ENCODE data around the gene LAMA2.

LAMA2 gene

DNA sequence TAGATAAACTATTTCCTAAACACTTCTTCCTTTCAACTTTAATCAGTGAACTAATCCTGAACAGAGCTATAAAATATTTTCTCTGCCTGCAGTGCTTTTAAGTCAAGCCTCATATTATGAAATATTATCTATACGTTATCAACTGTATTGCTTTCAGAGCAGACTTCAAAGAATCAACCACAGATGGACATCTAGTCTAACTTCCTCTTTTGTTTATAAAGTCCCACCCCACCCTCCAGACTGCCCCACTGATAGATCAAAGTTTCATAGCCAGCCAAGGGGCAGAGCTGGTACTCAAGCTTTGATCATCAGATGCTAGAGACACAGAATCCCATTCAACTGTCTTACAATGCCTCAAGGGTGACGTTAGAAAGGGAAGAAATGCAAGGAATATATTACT, 308.3 kb downstream of the LAMA2 start:
- no peaks in the 10 kb centered on the region for H3K36me3 ChIP-seq (replicated peaks; ENCODE audit: low read depth, low read length)
- no peaks in the 10 kb centered on the region for H3K4me1 ChIP-seq (ENCODE audit: low read length)
- no peaks in the 10 kb centered on the region for H4K20me1 ChIP-seq (ENCODE audit: insufficient read depth, low read length)
- no peak overlapping the region for H3K4me2 ChIP-seq (ENCODE audit: low read length)
- H3K27ac ChIP-seq (ENCODE audit: low read length): no peak overlapping the region
- H3K79me2 ChIP-seq (ENCODE audit: low read length): no peaks in the 10 kb centered on the region
- H3K9ac ChIP-seq (ENCODE audit: low read length): no peak overlapping the region
- H3K27me3 ChIP-seq (ENCODE audit: low read depth, low read length): no peaks in the 10 kb centered on the region
- no peak overlapping the region for H3K4me3 ChIP-seq (ENCODE audit: low read length)
- H2AFZ ChIP-seq (ENCODE audit: low read depth, low read length): no peak overlapping the region
- no peaks in the 10 kb centered on the region for H3K9me3 ChIP-seq (ENCODE audit: insufficient read depth, low read length)
- TF ChIP-seq, protein P1, sequence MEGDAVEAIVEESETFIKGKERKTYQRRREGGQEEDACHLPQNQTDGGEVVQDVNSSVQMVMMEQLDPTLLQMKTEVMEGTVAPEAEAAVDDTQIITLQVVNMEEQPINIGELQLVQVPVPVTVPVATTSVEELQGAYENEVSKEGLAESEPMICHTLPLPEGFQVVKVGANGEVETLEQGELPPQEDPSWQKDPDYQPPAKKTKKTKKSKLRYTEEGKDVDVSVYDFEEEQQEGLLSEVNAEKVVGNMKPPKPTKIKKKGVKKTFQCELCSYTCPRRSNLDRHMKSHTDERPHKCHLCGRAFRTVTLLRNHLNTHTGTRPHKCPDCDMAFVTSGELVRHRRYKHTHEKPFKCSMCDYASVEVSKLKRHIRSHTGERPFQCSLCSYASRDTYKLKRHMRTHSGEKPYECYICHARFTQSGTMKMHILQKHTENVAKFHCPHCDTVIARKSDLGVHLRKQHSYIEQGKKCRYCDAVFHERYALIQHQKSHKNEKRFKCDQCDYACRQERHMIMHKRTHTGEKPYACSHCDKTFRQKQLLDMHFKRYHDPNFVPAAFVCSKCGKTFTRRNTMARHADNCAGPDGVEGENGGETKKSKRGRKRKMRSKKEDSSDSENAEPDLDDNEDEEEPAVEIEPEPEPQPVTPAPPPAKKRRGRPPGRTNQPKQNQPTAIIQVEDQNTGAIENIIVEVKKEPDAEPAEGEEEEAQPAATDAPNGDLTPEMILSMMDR (IDR thresholded peaks at IDR 0.05; ENCODE audit: low read depth, low read length): no peak
- no peak for TF ChIP-seq EZH2phosphoT487 (IDR thresholded peaks at IDR 0.05; ENCODE audit: low read depth)

DNA sequence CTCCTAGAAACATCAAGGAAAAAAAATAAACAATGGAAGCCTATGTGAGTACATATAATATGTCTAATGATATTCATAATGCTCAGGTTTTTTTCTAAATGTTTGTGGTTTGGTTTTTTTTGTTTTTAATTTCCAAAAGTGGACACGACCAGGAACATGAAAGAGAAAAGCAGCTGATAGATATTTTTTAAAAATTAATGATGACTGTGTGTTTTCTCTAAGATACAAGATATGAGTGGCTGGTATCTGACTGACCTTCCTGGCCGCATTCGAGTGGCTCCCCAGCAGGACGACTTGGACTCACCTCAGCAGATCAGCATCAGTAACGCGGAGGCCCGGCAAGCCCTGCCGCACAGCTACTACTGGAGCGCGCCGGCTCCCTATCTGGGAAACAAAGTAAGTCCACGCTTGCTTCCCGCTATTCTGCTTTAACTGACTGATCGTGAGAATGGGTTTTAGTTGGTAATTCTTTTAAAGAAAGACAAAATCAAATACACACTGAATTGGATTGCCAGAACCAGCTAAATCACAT, 309.6 kb downstream of the LAMA2 start:
- H3K27me3 ChIP-seq (ENCODE audit: low read depth, low read length): no peaks in the 10 kb centered on the region
- H3K36me3 ChIP-seq (replicated peaks; ENCODE audit: low read depth, low read length): no peaks in the 10 kb centered on the region
- no peak overlapping the region for H3K27ac ChIP-seq (ENCODE audit: low read length)
- TF ChIP-seq EZH2phosphoT487 (IDR thresholded peaks at IDR 0.05; ENCODE audit: low read depth): no peak
- TF ChIP-seq, protein P1 (IDR thresholded peaks at IDR 0.05; ENCODE audit: low read depth, low read length): no peak
- no peaks in the 10 kb centered on the region for H3K9me3 ChIP-seq (ENCODE audit: insufficient read depth, low read length)
- H3K4me3 ChIP-seq (ENCODE audit: low read length): no peak overlapping the region
- H3K4me1 ChIP-seq (ENCODE audit: low read length): no peaks in the 10 kb centered on the region
- H4K20me1 ChIP-seq (ENCODE audit: insufficient read depth, low read length): no peaks in the 10 kb centered on the region
- H3K4me2 ChIP-seq (ENCODE audit: low read length): no peak overlapping the region
- no peak overlapping the region for H3K9ac ChIP-seq (ENCODE audit: low read length)
- H2AFZ ChIP-seq (ENCODE audit: low read depth, low read length): no peak overlapping the region
- no peaks in the 10 kb centered on the region for H3K79me2 ChIP-seq (ENCODE audit: low read length)

- TF ChIP-seq, protein P1 (IDR thresholded peaks at IDR 0.05; ENCODE audit: low read depth, low read length): no peak
- no peak for TF ChIP-seq EZH2phosphoT487 (IDR thresholded peaks at IDR 0.05; ENCODE audit: low read depth)
- H3K36me3 ChIP-seq (replicated peaks; ENCODE audit: low read depth, low read length): no peaks in the 10 kb centered on the region
- H3K4me2 ChIP-seq (ENCODE audit: low read length): no peak overlapping the region
- H3K9me3 ChIP-seq (ENCODE audit: insufficient read depth, low read length): no peaks in the 10 kb centered on the region
- H3K27ac ChIP-seq (ENCODE audit: low read length): no peak overlapping the region
- H4K20me1 ChIP-seq (ENCODE audit: insufficient read depth, low read length): no peaks in the 10 kb centered on the region
- H2AFZ ChIP-seq (ENCODE audit: low read depth, low read length): no peak overlapping the region
- H3K4me1 ChIP-seq (ENCODE audit: low read length): no peaks in the 10 kb centered on the region
- H3K79me2 ChIP-seq (ENCODE audit: low read length): no peaks in the 10 kb centered on the region
- no peaks in the 10 kb centered on the region for H3K27me3 ChIP-seq (ENCODE audit: low read depth, low read length)
- H3K4me3 ChIP-seq (ENCODE audit: low read length): no peak overlapping the region
- no peak overlapping the region for H3K9ac ChIP-seq (ENCODE audit: low read length)
Observed at GRCh38 chr6:129194306-129194941, 311.5 kb downstream of the LAMA2 start.

GRCh38 chr6:129195161-129195560, 312.2 kb downstream of the LAMA2 start:
- Histone ChIP-seq H3K9me3 (ENCODE audit: insufficient read depth, low read length) (no peaks in the 10 kb centered on the region), H3K27ac (ENCODE audit: low read length) (no peak overlapping the region), H3K79me2 (ENCODE audit: low read length) (no peaks in the 10 kb centered on the region), H3K36me3 (replicated peaks; ENCODE audit: low read depth, low read length) (no peaks in the 10 kb centered on the region), H4K20me1 (ENCODE audit: insufficient read depth, low read length) (no peaks in the 10 kb centered on the region), H2AFZ (ENCODE audit: low read depth, low read length) (no peak overlapping the region), H3K27me3 (ENCODE audit: low read depth, low read length) (no peaks in the 10 kb centered on the region), H3K4me3 (ENCODE audit: low read length) (no peak overlapping the region), H3K9ac (ENCODE audit: low read length) (no peak overlapping the region), H3K4me1 (ENCODE audit: low read length) (no peaks in the 10 kb centered on the region), H3K4me2 (ENCODE audit: low read length) (no peak overlapping the region)
- TF ChIP-seq, protein P1 (IDR thresholded peaks at IDR 0.05; ENCODE audit: low read depth, low read length): no peak
- no peak for TF ChIP-seq EZH2phosphoT487 (IDR thresholded peaks at IDR 0.05; ENCODE audit: low read depth)
